ENCODE results near the gene LMNA.

DNA sequence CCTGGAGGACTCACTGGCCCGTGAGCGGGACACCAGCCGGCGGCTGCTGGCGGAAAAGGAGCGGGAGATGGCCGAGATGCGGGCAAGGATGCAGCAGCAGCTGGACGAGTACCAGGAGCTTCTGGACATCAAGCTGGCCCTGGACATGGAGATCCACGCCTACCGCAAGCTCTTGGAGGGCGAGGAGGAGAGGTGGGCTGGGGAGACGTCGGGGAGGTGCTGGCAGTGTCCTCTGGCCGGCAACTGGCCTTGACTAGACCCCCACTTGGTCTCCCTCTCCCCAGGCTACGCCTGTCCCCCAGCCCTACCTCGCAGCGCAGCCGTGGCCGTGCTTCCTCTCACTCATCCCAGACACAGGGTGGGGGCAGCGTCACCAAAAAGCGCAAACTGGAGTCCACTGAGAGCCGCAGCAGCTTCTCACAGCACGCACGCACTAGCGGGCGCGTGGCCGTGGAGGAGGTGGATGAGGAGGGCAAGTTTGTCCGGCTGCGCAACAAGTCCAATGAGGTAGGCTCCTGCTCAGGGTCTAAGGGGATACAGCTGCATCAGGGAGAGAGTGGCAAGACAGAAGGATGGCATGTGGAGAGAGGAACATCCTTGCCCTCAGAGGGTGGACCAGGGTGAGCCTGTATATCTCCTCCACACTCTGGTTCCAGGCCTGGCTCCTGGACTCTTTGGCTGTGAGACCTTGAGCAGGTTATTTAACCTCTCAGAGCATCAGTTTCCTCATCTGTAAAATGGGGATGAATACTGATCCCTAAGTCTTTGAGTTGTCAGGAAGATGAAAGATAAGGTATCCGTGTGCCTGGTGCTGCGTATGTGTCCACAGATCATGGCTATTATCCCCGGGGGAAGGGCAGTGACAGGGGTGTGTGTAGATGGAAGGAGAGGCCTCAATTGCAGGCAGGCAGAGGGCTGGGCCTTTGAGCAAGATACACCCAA, 21.7 kb downstream of the LMNA start:
- no peak for TF ChIP-seq BHLHE40 (IDR thresholded peaks at IDR 0.05; ENCODE audit: borderline replicate concordance)
- TF ChIP-seq FOXM1 (IDR thresholded peaks at IDR 0.05; ENCODE audit: borderline replicate concordance), result no peak
- TF ChIP-seq ZNF384 (IDR thresholded peaks at IDR 0.05), result no peak
- TF ChIP-seq ARNT (IDR thresholded peaks at IDR 0.05), result no peak
- TF ChIP-seq, protein P1, sequence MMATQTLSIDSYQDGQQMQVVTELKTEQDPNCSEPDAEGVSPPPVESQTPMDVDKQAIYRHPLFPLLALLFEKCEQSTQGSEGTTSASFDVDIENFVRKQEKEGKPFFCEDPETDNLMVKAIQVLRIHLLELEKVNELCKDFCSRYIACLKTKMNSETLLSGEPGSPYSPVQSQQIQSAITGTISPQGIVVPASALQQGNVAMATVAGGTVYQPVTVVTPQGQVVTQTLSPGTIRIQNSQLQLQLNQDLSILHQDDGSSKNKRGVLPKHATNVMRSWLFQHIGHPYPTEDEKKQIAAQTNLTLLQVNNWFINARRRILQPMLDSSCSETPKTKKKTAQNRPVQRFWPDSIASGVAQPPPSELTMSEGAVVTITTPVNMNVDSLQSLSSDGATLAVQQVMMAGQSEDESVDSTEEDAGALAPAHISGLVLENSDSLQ (IDR thresholded peaks at IDR 0.05), result no peak
- no peak for TF ChIP-seq TARDBP (IDR thresholded peaks at IDR 0.05)
- no peak for TF ChIP-seq ELF4 (IDR thresholded peaks at IDR 0.05)
- TF ChIP-seq SP1 (IDR thresholded peaks at IDR 0.05), result no peak
- no peak for TF ChIP-seq FOXK2 (IDR thresholded peaks at IDR 0.05)
